Body of pancreas (tissue), 4 donors: Measurements from ENCODE around the gene RARA.

ENCODE experiments used
- POLR2A ChIP-seq, 3 donors: fragments of 450-650 bp; IDR thresholded peaks; one replicate each; pipeline ENCODE4 v1.6.1; 2016; ENCODE audit warnings: antibody characterized with exemption in 3 of 3, mild to moderate bottlenecking in 2 of 3
- TF ChIP-seq, protein P1 (sequence below), 7 experiments: fragments of 450-650 bp in 4 of 7; fragments of 200-600 bp in 3 of 7; sonication (generic) in 3 of 7; IDR thresholded peaks; one replicate each; pipeline ENCODE4 v1.5.1; 2016 to 2019; ENCODE audit warnings: antibody characterized with exemption in 7 of 7

DNA sequence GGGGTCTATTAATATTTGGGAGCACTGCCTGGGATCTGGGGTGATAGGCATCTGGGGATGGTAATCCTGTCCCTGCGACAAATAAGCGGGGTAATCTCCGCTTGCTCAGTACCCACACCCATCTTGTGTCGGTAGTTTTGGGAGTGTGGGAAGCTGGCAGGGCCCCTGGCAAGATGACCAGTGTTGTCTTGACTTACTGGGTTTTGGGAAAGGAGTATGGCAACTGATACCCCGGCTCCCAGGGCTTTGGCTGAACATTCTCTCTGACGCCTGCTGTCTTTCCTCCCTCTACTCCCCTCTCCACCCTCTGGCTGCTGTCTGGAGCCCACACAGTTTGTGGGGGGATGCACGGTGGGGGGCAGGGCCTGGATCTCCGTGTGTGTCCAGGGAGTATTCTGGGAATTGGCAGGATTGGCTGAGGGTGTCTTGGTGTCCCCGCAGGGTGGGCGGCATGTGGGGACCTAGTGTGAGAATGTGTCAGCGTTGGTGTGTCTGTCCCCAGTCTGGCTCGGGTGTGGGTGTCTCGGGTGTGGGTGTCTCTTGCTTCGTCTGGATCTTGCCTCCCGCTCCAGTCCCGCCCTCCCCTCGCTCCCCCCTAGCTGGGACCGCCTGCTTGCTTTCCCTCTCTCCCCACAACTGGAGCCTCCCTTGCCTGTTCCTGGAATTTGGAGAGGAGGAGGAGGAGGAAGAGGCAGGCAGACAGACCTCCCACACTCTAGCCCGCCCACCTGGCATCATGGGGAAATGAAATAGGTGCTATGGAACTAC, 12.0 kb downstream of the RARA start:
- TF ChIP-seq, protein P1, sequence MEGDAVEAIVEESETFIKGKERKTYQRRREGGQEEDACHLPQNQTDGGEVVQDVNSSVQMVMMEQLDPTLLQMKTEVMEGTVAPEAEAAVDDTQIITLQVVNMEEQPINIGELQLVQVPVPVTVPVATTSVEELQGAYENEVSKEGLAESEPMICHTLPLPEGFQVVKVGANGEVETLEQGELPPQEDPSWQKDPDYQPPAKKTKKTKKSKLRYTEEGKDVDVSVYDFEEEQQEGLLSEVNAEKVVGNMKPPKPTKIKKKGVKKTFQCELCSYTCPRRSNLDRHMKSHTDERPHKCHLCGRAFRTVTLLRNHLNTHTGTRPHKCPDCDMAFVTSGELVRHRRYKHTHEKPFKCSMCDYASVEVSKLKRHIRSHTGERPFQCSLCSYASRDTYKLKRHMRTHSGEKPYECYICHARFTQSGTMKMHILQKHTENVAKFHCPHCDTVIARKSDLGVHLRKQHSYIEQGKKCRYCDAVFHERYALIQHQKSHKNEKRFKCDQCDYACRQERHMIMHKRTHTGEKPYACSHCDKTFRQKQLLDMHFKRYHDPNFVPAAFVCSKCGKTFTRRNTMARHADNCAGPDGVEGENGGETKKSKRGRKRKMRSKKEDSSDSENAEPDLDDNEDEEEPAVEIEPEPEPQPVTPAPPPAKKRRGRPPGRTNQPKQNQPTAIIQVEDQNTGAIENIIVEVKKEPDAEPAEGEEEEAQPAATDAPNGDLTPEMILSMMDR (IDR thresholded peaks at IDR 0.05): no peak
- peak in 1 of 3 donors; percentile 14 for TF ChIP-seq POLR2A (IDR thresholded peaks at IDR 0.05)
